Measurements from ENCODE around the gene GRB10. TPM values are rescaled to one million over a fixed set of nuclear protein-coding genes. Genes with fewer than 3 reads are reported as not detected.
A peak's percentile ranks its signal among the peaks of the same experiment; 100 is the strongest.

GRB10 gene
- total RNA-seq, 1 experiment from 2014 or later = 18.2 TPM

DNA sequence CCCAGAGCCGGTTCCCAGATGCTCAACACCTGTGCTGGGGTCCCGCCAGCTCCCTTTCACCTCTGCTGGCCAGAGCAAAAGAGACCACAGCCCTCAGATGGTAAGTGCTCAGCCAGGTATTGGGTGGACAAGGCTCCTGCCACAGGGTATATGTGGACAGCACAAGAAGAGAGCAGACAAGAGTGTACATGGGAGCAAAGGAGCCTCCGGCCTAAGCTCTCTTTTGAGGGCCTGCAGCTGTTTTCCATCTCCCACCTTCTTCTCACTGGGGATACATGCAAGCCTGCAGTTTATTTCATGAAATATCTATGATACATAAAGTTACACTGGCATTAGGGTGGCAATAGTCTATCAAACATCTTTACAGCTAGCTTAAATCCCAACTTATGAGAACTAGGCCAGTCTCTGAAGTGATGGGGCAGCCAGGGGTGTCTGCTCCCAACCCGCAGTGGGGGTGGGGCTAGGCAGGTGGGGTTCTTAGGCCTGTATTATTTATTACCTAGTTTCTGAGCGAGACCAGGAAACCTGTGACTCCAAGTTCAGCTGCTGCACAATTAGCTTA, 167.1 kb downstream of the GRB10 start:
- no peak for DNase-seq (ENCODE audit: low read depth)

GRCh38 chr7:50614721-50615518, 167.8 kb downstream of the GRB10 start:
- DNase-seq (ENCODE audit: low read depth) = no peak

- DNase-seq (ENCODE audit: low read depth) = no peak
These were observed 169.2 kb downstream of the GRB10 start for GRCh38 chr7:50613473-50613872.

- no peak for DNase-seq (ENCODE audit: low read depth)
These were observed 170.0 kb downstream of the GRB10 start for GRCh38 chr7:50612704-50613103.

GRCh38 chr7:50610521-50611277, 172.0 kb downstream of the GRB10 start:
- peak; percentile 87 for DNase-seq (ENCODE audit: low read depth)

- DNase-seq (ENCODE audit: low read depth) = no peak
These were observed 174.3 kb downstream of the GRB10 start for GRCh38 chr7:50608196-50608906.

GRCh38 chr7:50607524-50608125, 175.1 kb downstream of the GRB10 start:
- peak; percentile 54 for DNase-seq (ENCODE audit: low read depth)

DNA sequence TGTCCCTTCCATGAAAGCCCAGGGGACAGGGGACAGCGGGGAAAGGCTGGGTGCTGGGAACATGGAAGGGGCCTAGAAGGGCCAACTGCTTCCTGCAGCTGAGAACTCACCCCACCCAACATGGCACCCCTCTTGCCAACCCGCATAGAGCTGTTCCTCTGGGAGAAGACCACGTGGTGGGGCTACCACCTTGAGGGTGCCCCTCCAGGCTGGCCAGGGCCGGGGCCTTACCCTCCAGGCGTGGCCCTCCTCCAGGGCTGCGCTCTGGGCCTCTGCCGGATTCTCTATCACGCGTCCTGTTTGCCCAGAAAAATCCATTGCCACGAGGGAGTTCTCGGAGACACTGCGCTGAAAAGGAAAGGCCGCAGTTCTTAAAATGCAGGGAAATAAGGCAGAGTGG, 177.6 kb downstream of the GRB10 start:
- DNase-seq (ENCODE audit: low read depth) = no peak

GRCh38 chr7:50603287-50603686, 179.4 kb downstream of the GRB10 start:
- no peak for DNase-seq (ENCODE audit: low read depth)

- no peak for DNase-seq (ENCODE audit: low read depth)
These were observed 183.3 kb downstream of the GRB10 start for GRCh38 chr7:50599385-50599784.

DNA sequence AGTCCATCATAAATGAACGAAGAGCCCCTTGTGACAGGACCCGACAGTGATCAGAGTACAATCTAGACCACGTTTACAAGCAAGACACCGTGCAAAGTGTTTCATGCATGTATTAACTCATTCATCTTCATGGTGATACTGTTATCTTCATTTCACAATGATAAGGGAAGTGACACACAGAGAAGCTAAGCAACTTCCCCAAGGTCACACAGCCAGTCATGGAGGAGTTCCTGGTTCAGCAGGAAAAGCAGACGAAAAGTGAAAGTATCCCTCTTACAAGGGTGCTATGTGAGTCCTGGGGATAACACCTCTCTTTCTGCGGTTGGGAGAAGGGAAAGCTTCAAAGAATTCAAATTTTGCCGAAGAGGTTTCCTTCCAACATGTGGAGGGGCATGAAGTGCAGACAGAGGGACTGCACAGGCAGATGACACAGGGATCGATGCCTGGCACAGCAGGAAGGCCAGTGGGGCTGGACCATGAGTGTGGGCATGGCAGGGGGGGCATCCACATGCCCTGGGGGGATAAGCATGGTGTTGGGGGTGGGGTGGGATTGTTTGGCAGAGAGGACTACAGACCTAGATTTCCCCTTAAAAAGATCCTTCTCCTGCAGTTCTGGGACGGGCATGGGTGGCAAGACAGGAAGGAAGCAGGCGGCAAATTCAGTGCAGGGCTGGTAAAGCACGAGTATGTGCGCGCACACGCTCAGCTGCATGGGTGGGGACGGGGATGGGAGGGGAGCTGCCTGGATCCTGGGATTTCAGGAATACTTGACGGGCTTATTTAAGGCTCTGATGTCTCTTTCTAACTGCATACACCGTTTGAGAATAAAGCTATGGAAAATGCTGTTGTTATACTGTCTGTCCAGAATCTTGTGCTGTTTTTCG, 184.0 kb downstream of the GRB10 start:
- DNase-seq (ENCODE audit: low read depth) = no peak

DNA sequence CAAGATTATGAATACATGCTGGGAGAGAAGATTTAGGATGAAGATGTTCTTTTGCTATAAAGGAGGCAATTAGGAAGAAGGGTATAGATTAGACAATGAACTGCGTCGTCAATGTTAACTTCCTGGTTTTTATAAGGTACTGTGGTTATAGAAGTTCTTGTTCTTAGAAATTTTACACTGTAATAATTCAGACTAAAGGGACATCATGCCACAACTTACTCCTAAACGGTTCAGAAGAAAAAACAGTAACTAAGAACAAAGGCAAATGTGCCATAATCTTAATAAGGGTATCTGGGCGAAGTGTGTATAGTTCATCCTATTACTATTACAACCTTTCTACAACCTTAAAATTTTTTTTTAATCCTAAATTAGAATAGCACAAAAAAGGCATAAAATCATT, 186.2 kb downstream of the GRB10 start:
- DNase-seq (ENCODE audit: low read depth) = no peak

- peak; percentile 39 for DNase-seq (ENCODE audit: low read depth)
These were observed 187.1 kb downstream of the GRB10 start for GRCh38 chr7:50595491-50596102.

DNA sequence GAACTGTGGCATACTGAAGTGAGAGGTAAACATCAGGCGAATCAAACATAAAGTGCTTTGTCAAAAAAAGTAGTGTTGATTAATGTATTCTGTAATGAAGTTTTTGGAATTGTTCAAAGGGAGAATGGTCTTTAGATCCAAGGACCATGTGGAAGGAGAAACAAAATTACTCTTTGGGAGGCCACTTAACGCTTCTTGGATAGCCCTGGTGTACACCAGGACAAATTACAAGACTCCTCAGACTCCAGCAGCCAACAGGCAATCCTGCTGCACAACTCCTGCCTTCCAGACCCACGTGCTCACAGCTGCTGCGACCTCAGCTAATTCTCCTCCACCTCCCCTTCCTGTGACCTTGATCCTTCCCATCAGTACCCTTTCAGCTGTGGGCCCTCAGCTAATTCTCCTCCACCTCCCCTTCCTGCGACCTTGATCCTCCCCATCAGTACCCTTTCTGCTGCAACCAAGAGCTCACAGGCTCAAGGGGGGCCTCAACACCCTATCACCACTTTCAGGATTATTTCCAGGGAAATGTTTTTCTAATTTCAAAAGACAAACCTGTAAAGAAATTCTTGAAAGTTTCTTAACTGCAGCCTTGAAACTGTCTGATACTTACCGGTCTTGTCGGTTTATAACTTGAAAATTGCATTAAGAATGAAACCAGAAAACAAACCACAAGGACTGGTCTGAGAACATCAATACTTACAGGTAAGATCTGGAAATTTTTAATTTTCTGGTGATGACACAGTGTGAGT, 187.8 kb downstream of the GRB10 start:
- no peak for DNase-seq (ENCODE audit: low read depth)

DNA sequence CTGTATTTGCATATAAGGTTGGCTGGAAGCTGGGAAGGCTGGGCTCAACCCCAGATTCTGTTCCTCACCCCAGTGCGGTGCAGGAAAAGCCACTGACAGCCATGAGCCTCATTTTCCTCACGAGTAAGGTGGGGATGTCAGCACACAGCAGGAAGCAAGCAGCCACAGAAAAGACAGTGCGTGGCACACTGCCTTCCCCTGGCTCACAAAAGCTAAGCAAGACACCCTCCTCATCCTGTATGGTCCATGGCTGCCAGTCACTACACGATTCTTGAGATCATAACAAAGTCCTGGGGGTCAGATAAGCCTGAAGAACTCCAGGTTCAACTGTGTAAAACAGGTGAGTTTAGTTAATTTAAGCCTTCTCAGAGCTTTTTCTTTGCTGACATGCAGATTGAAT, 188.6 kb downstream of the GRB10 start:
- DNase-seq (ENCODE audit: low read depth) = no peak

GRCh38 chr7:50592940-50593339, 189.8 kb downstream of the GRB10 start:
- no peak for DNase-seq (ENCODE audit: low read depth)

GRCh38 chr7:50591480-50592438, 190.9 kb downstream of the GRB10 start:
- DNase-seq (ENCODE audit: low read depth) = no peak

- DNase-seq (ENCODE audit: low read depth) = no peak
These were observed 191.6 kb downstream of the GRB10 start for GRCh38 chr7:50591098-50591479.
